OCI-LY3 (cell line): ENCODE measurements around the gene FOSL1.
A peak's percentile ranks its signal among the peaks of the same experiment; 100 is the strongest.

Experiments
- CTCF ChIP-seq: fragments of 200-600, 300-600 bp; sonication (generic); IDR thresholded peaks from 2 replicates; pipeline ENCODE4 v1.5.1; 2014; ENCODE audit warnings: antibody characterized with exemption, low read length, low read depth
- EZH2phosphoT487 ChIP-seq: fragments of 200-600 bp; shearing (Covaris generic); IDR thresholded peaks from 2 replicates; pipeline ENCODE4 v1.6.1; 2018; ENCODE audit warnings: antibody characterized with exemption, mixed run types, low read depth

DNA sequence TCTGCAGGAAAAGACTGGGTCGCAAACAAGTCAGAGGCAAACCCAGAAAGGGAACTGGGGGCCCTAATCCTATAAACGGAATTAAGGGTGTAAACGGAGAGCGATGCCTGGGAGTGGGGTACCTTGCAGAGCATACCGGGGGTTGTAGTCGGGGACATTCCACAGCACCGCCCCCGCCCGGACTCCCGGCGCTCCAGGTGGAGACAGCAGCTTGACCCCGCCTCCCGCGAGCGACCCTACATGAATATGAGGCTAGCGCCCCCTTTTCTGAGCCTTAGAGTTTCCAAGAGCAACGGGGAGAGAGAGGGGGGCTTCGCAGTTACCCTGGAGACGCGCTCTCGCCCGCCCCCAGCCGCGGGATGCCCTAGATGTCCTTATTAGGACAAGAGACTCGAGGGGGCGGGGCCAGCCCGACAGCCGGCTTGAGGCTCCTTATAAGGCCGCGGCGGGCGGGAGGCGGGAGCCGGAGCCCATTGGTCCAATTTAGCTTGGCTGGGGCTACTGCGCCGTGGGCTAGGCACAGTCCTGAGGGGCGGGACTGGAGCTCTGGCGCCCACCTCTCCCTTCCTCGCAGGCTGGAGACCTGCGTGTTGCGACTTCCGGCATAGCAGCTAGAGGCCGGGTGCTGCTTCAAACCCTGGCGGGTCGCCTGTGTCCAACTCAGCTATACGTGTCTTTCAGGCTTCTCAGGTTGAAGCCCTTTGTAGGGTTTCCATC, 40.9 kb downstream of the FOSL1 start:
- peak; percentile 21; the same call in 1 of the 2 replicates for TF ChIP-seq CTCF
- TF ChIP-seq EZH2phosphoT487 = no peak
